ENCODE measurements around the gene GALR3.

GRCh38 chr22:37854946-37855345, 31.8 kb downstream of the GALR3 start:
- no peak for TF ChIP-seq TAF1 (IDR thresholded peaks at IDR 0.05; ENCODE audit: borderline replicate concordance, insufficient read depth, low read length)
- TF ChIP-seq, protein P1, sequence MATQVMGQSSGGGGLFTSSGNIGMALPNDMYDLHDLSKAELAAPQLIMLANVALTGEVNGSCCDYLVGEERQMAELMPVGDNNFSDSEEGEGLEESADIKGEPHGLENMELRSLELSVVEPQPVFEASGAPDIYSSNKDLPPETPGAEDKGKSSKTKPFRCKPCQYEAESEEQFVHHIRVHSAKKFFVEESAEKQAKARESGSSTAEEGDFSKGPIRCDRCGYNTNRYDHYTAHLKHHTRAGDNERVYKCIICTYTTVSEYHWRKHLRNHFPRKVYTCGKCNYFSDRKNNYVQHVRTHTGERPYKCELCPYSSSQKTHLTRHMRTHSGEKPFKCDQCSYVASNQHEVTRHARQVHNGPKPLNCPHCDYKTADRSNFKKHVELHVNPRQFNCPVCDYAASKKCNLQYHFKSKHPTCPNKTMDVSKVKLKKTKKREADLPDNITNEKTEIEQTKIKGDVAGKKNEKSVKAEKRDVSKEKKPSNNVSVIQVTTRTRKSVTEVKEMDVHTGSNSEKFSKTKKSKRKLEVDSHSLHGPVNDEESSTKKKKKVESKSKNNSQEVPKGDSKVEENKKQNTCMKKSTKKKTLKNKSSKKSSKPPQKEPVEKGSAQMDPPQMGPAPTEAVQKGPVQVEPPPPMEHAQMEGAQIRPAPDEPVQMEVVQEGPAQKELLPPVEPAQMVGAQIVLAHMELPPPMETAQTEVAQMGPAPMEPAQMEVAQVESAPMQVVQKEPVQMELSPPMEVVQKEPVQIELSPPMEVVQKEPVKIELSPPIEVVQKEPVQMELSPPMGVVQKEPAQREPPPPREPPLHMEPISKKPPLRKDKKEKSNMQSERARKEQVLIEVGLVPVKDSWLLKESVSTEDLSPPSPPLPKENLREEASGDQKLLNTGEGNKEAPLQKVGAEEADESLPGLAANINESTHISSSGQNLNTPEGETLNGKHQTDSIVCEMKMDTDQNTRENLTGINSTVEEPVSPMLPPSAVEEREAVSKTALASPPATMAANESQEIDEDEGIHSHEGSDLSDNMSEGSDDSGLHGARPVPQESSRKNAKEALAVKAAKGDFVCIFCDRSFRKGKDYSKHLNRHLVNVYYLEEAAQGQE (IDR thresholded peaks at IDR 0.05; ENCODE audit: insufficient read depth in 1 of 2, low read depth in 2 of 2, low read length in 2 of 2), result no peak
- no peak for TF ChIP-seq POLR2AphosphoS5 (IDR thresholded peaks at IDR 0.05; ENCODE audit: low read depth, low read length)
